HEK293 (cell line): ENCODE data around the gene TSR1.

Source experiments
- CTCF ChIA-PET: fragments of 350-600 bp; formaldehyde crosslinking; extraction: SDS; loops from one replicate; lab custom pipeline; 2021; ENCODE audit warnings: antibody characterized with exemption; lab: Yijun Ruan, JAX
- POLR2A ChIA-PET: fragments of 300-600 bp; formaldehyde crosslinking; extraction: SDS; loops from one replicate; lab custom pipeline; 2020; ENCODE audit warnings: antibody characterized with exemption, inconsistent platforms; lab: Yijun Ruan, JAX
- H3K27ac ChIP-seq: fragments of 200-500 bp; sonication (Bioruptor generic); 2 replicates; pipeline ENCODE4 v1.5.1; 2014; ENCODE audit warnings: low read depth, low read length, control low read depth, inconsistent platforms; ENCODE audit errors: extremely low read depth
- H3K36me3 ChIP-seq, 2 experiments: fragments of 200-500 bp in 1 of 2; sonication (Bioruptor generic) in 1 of 2; 1 replicate in 1 of 2; 2 replicates in 1 of 2; pipeline ENCODE4 v1.5.1; 2014 to 2017; ENCODE audit warnings: inconsistent platforms in 2 of 2, low read length in 2 of 2; ENCODE audit not compliant: control insufficient read depth in 2 of 2, insufficient read depth in 1 of 2
- H3K4me1 ChIP-seq: fragments of 200-500 bp; sonication (Bioruptor generic); 2 replicates; pipeline ENCODE4 v1.5.1; 2014; ENCODE audit warnings: mild to moderate bottlenecking, low read length, inconsistent platforms; ENCODE audit not compliant: control insufficient read depth, insufficient read depth
- H3K4me3 ChIP-seq: 2 replicates; pipeline ENCODE4 v1.5.1; 2011; ENCODE audit warnings: low read depth, mild to moderate bottlenecking, control low read depth, low read length, moderate library complexity
- H3K9me3 ChIP-seq: fragments of 200-500 bp; sonication (Bioruptor generic); 2 replicates; pipeline ENCODE4 v1.5.1; 2014; ENCODE audit warnings: low read depth, low read length, inconsistent platforms; ENCODE audit not compliant: control insufficient read depth, insufficient read depth
- ATF2 ChIP-seq: fragments of 450-650 bp; formaldehyde crosslinking; IDR thresholded peaks from 2 replicates; pipeline ENCODE4 v1.5.1; 2016; ENCODE audit warnings: missing biosample characterization, missing genetic modification characterization, low read depth
- BCL11A ChIP-seq: fragments of 450-650 bp; formaldehyde crosslinking; IDR thresholded peaks from 2 replicates; pipeline ENCODE4 v1.5.1; 2016; ENCODE audit warnings: low read depth, missing biosample characterization, missing genetic modification characterization
- BCL6B ChIP-seq: fragments of 450-650 bp; formaldehyde crosslinking; IDR thresholded peaks from 2 replicates; pipeline ENCODE4 v1.5.1; 2017; ENCODE audit warnings: missing biosample characterization, missing genetic modification characterization
- FEZF1 ChIP-seq: fragments of 450-650 bp; formaldehyde crosslinking; IDR thresholded peaks from 2 replicates; pipeline ENCODE4 v1.5.1; 2016; ENCODE audit warnings: missing biosample characterization, missing genetic modification characterization
- GLI4 ChIP-seq: fragments of 450-650 bp; formaldehyde crosslinking; IDR thresholded peaks from 2 replicates; pipeline ENCODE4 v1.5.1; 2016; ENCODE audit warnings: missing biosample characterization, missing genetic modification characterization
- MZF1 ChIP-seq: fragments of 450-650 bp; formaldehyde crosslinking; IDR thresholded peaks from 2 replicates; pipeline ENCODE4 v1.5.1; 2017; ENCODE audit warnings: missing biosample characterization, missing genetic modification characterization, borderline replicate concordance
- ZBTB10 ChIP-seq: fragments of 450-650 bp; formaldehyde crosslinking; IDR thresholded peaks from 2 replicates; pipeline ENCODE4 v1.5.1; 2016; ENCODE audit warnings: missing biosample characterization, missing genetic modification characterization
- ZBTB44 ChIP-seq: fragments of 450-650 bp; IDR thresholded peaks from 2 replicates; pipeline ENCODE4 v1.5.1; 2018; ENCODE audit warnings: missing biosample characterization, mild to moderate bottlenecking, missing genetic modification characterization
- ZBTB6 ChIP-seq: fragments of 450-650 bp; formaldehyde crosslinking; IDR thresholded peaks from 2 replicates; pipeline ENCODE4 v1.5.1; 2017; ENCODE audit warnings: missing biosample characterization, missing genetic modification characterization
- ZFP41 ChIP-seq: fragments of 450-650 bp; formaldehyde crosslinking; IDR thresholded peaks from 2 replicates; pipeline ENCODE4 v1.5.1; 2016; ENCODE audit warnings: missing biosample characterization, missing genetic modification characterization, borderline replicate concordance
- ZNF146 ChIP-seq: fragments of 450-650 bp; formaldehyde crosslinking; IDR thresholded peaks from 2 replicates; pipeline ENCODE4 v1.5.1; 2016; ENCODE audit warnings: missing biosample characterization, missing genetic modification characterization
- ZNF211 ChIP-seq: fragments of 450-650 bp; formaldehyde crosslinking; IDR thresholded peaks from 2 replicates; pipeline ENCODE4 v1.5.1; 2016; ENCODE audit warnings: low read depth, missing biosample characterization, missing genetic modification characterization
- ZNF658 ChIP-seq: fragments of 450-650 bp; formaldehyde crosslinking; IDR thresholded peaks from 2 replicates; pipeline ENCODE4; 2016; ENCODE audit warnings: missing biosample characterization, missing genetic modification characterization
- ZSCAN30 ChIP-seq: fragments of 450-650 bp; IDR thresholded peaks from 2 replicates; pipeline ENCODE4 v1.5.1; 2018; ENCODE audit warnings: missing biosample characterization, mild to moderate bottlenecking, missing genetic modification characterization, moderate library complexity
- ZSCAN5A ChIP-seq: fragments of 450-650 bp; formaldehyde crosslinking; IDR thresholded peaks from 2 replicates; pipeline ENCODE4 v1.5.1; 2016; ENCODE audit warnings: missing biosample characterization, missing genetic modification characterization

Gene TSR1

GRCh38 chr17:2357931-2358434, 21.7 kb upstream of the TSR1 start:
- Histone ChIP-seq H3K9me3 (no peaks in the 10 kb centered on the region), H3K36me3 (peaks cover 0 to 12% of the 10 kb centered on the region in 2 experiments; a peak in 1 of 3 replicates), H3K4me1 (peaks cover 9% of the 10 kb centered on the region), H3K27ac (no peak overlapping the region), H3K4me3 (no peak overlapping the region)
- POLR2A ChIA-PET = interaction anchor here (0.7 to 2.0 kb wide), 3 partner anchors 22 to 69 kb away, joined by 3 to 6 read pairs (median 5); partner anchors contain the start of genes SRR and TSR1
- TF ChIP-seq ZNF211 = no peak
- CTCF ChIA-PET = interaction anchor here (0.8 to 3.3 kb wide), 6 partner anchors 9 to 58 kb away, joined by 3 to 14 read pairs (median 8); no protein-coding TSS in a partner anchor

- Histone ChIP-seq H3K27ac (no peak overlapping the region), H3K4me1 (peaks cover 9% of the 10 kb centered on the region), H3K4me3 (no peak overlapping the region), H3K36me3 (peaks cover 0 to 6% of the 10 kb centered on the region in 2 experiments; a peak in 1 of 3 replicates), H3K9me3 (no peaks in the 10 kb centered on the region)
- TF ChIP-seq ZNF658 (tag by site-specific recombination) (no peak), FEZF1 (no peak), GLI4 (tag by site-specific recombination) (no peak), ZSCAN5A (no peak), ZBTB6 (tag by site-specific recombination) (no peak), ZNF146 (tag by site-specific recombination) (peak; percentile 71)
- ChIA-PET POLR2A (no interaction called here), CTCF (interaction anchor here (2.0 to 2.1 kb wide), 2 partner anchors 9 to 10 kb away, joined by 8 to 14 read pairs; no protein-coding TSS in a partner anchor)
Measured at GRCh38 chr17:2357237-2357636, 21.0 kb upstream of the TSR1 start.

GRCh38 chr17:2354311-2354710, 18.1 kb upstream of the TSR1 start:
- H3K27ac ChIP-seq = no peak overlapping the region
- peaks cover 4% of the 10 kb centered on the region; the same call in 1 of the 2 replicates for H3K4me1 ChIP-seq
- no peaks in the 10 kb centered on the region for H3K9me3 ChIP-seq
- H3K4me3 ChIP-seq = no peak overlapping the region
- TF ChIP-seq ZNF146 (tag by site-specific recombination) (peak; percentile 66), BCL11A (no peak), ATF2 (tag by site-specific recombination) (no peak), ZSCAN30 (tag by site-specific recombination) (no peak), ZBTB44 (0 out of 2 replicates have a peak, but pooled peaks have one; percentile 17), ZFP41 (no peak), MZF1 (peak; percentile 19; the same call in 1 of the 2 replicates), ZBTB10 (tag by site-specific recombination) (peak; percentile 26; the same call in 1 of the 2 replicates), BCL6B (tag by site-specific recombination) (peak; percentile 88)
- ChIA-PET POLR2A (interaction anchor here (0.8 to 1.9 kb wide), 2 partner anchors 18 to 300 kb away, joined by 3 to 30 read pairs; partner anchors contain the start of genes SGSM2 and TSR1), CTCF (interaction anchor here (0.6 to 4.5 kb wide), 12 partner anchors 9 to 384 kb away, joined by 3 to 110 read pairs (median 6); partner anchors contain the start of genes SGSM2, SMG6, SRR and TSR1)
- no peaks in the 10 kb centered on the region; a peak in 1 of 3 replicates for H3K36me3 ChIP-seq
